Stimulated activated CD4-positive, alpha-beta T cell treated with anti-CD3 and anti-CD28 coated beads, Interleukin-15, amount 100 ng/mL, for 24 hours (primary cell): ENCODE data around the gene ANK2.
"Not testable (repeated sequence)": the region's sequence is repeated elsewhere in the genome, so short reads cannot be mapped to it uniquely, and the experiment has no call there.

Source experiments
- DNase-seq: peaks from one replicate; pipeline ENCODE4 v3.0.0-alpha.2; 2020

ANK2 gene

DNA sequence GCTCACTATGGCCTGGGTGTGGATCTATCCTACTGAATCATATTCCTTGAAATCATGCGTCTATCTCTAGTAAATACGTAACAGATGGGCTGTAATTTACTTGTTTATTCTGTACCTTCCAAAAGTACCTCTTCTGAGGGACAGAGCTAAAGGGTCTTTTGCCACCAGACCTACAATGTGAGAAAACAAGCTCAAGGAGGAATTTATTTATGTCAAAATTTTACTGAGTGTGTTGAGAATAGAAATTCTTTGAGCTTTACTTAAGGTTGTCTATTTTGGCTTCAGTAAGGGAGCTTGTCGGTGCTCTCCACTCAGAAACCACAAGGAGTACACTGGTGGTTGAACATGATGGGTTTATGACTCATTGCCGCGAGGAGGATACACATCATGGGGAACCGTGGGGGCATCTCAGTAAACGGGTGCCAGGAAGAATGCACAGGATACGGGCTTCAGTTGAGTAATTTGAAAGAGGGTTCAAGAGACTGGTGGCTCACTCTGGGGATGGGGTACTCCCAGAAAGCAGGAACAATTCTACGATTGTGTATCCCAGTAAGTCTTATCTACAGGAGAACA lies 3.0 kb downstream of the ANK2 start:
- no peak for DNase-seq

DNA sequence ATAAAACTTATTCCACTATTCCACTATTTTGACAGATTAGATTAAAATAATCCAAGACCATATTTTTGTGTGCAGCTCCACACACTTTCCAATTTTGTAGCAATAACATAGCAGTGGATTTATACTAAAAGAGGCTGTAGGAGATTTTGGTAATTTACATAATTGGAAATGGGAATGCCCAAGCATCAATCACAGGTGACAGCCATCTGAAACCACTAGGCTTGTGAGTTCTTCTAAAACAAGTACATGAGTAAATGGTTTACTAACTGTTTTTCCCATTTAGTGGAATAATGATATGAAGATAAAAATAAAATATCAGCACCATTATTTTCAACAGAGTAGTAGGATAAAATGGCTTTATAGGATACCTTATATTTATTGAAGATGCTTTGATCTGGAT lies 4.4 kb downstream of the ANK2 start:
- no peak for DNase-seq

DNA sequence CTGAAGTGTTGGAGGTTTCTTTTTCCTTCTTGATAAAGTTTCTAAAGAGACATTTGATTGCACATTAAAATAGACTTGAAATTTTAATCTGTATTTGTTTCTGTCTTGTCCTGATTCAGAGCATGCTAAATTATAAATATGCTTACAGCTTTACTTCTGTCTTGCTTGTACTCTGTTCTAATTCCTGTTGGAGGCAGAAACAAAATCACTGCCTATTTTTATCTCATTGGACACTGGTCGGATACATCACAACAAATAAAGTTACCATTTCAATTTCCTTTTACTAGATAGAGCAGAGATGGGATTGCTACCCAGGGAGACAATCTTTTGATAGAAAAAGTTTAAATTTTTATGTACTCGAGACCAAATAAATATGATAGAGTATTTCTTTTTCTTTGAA lies 6.9 kb downstream of the ANK2 start:
- DNase-seq: no peak

DNA sequence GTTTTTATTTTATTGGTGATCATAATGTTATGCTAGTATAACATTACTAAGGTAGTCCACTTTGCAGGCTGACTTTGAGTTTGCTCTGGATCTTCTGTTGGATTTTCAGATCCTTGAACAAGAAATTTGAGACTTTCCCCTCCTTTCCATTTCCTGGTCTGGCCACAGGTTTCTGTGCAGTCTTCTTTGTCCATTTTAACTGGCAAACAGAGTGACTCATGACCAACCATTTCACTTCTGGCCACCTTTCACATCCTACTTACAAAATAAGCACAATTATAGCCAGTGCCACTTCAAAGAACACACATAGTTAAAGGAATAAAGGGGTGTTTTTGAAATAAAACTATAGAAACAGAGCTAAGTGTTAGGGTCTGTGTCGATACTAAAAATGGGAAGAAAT lies 8.4 kb downstream of the ANK2 start:
- no peak for DNase-seq

DNA sequence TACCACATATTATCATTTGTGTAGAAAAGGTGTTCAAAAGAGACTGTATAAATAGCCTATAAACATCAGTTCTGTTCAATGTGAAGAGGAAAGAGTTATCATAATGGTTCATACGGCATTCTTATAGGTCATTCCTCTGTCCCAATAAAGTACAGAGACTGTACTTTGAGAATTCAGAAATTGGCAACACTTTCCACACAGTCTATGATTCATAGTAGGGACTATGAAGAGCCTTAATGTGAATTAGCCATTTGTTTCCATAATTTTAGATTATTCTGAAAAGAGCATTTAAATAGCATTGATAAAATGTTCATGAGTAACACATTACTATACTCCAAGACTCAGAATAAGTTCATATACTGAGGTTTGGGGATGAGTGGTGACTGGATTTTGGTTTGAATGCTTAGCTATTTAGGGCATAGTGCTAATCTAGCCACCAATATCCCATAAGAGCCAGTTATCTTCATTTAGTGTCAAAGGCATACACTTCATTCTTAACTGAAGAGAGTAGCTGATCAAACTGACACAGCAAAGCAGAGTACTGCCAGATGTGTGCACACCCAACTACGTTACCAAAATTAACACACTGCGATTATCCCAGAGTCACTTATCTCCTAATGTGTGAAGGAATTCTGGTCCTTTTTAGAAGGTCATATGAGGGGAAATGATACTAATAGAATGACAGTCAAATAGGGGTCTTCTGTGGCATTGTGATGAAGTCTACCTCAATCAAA lies 10.2 kb downstream of the ANK2 start:
- DNase-seq: no peak

DNA sequence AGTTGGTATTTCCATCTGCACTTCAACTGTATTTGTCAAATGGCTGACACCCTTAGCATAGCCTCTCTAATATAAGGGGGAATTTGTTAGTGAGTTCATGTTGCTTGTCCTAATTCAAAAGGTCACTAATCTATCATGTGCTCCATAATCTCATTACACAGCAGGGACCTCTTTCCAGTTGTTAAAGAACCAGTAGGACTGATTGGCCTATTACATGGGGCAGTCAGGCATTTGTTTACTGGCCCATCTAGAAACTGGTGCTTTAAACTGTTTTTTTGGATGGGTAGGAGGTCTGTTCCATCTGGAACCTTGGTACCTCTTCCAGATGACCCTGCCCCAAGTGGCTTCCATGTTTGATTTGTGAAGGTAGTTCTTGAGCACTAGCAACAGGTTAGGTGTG lies 11.4 kb downstream of the ANK2 start:
- no peak for DNase-seq

DNA sequence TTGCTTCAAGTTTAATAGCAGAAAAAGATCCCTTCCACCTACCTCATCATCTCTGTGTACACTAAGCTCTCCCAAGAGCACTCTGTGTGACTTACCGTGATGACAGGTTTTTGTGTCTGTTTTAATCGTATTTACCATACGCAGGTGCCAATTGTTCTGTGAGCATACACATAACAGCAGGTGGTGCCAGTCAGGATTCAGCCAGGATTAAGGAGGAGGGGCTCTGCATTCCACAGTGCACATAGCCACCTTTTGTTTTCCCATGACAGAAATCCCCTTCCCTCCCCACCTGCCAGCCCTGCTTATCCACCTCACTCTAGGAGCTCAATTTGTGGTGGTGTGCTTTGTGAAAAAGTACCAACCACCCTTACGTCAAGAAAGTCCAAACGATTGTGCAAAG lies 14.8 kb downstream of the ANK2 start:
- DNase-seq: no peak

DNA sequence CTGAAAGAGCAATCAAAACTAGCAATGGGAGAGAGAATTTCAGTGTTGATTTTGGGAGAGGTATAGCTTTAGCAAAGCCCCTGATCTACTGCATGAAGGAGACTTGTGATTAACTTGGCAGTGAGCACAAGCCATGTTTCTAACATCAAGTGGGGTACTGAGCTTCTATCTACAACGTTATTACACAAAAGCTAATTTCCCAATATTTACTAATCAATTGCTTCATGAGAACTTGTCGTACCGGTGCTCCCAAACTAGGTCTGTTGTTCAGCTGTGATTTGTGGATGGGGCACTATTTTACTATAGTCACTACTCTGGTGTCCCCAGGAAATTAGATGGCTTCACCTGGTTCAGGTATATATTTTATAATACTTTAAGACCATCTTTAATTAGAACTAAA lies 16.2 kb downstream of the ANK2 start:
- no peak for DNase-seq

DNA sequence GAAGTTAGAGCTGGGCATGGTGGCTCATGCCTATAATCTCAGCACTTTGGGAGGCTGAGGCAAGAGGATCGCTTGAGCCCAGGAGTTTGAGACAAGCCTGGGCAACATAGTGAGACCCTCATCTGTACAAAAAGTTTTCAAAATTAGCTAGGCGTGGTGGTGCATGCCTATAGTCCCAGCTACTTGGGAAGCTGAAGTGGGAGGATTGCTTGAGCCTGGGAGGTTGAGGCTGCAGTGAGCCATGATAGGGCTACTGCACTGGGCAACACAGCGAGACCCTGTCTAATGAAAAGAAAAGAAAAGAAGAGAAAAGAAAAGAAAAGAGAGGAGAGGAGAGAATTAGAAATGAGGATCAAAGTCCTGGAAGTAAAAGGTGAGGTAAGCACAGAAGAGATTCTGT lies 19.3 kb downstream of the ANK2 start:
- DNase-seq: not testable (repeated sequence)

DNA sequence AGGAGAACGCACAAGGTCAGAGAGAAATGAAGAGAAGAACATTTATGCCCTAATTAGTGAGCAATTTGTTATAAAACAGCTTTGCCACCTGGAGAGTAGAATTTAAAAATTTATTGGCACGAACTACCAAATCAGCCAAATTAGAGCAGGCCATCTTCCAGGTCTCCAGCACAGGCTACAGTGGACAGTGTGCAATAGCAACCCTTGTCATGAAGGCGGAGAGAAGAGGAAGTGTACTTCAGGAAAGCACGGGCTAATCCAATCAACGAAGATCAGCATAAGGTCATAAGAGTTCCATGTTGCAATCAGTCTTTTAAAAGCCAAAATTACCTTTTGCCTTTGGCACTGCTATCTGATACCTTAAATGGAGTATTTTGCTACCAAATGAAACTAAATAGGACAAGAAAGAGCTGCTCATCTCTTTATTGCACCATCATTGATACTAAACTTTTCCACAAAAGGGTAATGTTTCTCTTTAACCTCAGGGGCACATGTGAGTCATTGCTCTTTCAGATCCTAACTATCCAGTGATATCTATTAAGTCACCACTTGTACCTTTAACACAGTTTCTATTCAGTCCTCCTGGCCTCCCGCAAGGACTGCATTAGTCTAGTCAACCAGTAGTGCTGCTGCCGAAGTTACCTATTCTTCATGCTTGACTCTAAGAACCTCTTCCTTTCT lies 19.9 kb downstream of the ANK2 start:
- no peak for DNase-seq

DNA sequence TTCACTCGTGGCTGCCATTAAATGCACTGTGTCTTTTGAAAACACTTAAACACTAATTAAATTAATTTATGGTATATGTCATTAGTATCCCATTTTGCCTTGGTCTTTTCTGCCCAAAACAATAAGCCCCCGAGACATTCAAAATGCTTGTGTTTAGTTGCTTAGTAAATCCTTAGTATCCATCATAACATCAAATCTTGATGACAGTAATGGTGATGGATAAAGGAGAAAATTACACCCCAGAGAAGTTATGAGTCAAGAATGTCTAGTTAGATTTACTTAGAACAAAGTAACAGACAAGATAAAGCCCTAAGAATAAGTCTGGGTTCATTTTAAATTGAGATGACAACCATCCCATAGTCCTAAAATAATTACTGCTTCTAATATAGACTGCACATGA lies 21.3 kb downstream of the ANK2 start:
- DNase-seq: no peak

DNA sequence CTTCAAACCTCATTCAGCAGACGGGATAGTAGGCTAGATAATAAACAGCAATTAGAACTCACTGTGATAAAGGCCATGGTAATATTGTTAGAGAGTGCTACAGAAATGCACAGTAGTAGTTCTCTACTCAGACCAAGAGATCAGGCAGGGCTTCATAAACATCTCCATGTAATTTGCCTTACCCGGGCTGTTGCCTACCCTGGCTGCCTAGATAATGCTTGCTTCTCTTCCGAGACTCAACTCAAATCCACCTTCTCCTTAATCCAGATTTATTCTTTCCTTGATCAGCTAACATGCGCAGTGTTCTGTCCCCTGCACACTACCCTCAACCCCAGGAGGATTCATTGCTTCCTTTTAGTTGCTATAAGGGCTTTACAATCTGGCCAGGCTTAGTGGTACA lies 21.8 kb downstream of the ANK2 start:
- no peak for DNase-seq

DNA sequence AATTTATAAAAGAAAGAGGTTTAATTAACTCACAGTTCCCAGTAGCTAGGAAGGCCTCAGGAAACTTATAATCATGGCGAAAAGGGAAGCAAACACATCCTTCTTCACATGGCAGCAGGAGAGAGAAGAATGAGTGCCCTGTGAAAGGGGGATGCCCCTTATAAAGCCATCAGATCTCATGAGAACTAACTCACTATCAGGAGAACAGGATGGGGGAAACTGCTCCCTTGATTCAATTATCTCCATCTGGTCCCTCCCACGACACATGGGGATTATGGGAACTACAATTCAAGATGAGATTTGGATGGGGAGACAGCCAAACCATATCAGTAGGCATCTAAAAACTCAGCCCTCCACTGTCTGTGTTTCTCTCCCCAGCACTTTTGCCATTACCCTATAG lies 22.4 kb downstream of the ANK2 start:
- DNase-seq: no peak

DNA sequence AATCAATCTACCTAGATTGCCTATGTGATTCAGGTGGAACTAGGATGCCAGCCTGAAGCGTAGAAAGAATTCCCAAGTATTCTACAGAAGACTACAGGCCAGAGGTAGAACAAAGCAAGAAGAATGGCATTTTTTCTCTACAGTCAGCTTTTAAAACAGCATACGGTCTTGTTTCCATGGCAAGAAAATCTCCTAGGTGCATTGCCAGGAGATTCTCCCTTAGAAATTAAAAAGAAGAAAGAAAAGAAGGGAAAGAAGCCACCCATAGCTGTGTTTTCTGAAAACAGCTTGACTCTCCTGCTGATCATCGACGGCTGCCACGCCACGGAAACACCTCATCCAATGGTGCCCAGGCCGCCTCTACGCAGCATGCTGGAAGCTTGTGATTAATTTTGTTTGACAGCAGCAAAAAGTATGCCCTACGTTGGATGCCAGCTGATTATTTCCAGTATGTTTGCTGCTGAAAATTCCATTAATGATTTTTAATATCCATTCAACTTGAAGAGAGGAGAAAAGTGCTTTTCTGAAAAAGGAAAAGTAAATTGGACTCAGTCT lies 24.1 kb downstream of the ANK2 start:
- no peak for DNase-seq

DNA sequence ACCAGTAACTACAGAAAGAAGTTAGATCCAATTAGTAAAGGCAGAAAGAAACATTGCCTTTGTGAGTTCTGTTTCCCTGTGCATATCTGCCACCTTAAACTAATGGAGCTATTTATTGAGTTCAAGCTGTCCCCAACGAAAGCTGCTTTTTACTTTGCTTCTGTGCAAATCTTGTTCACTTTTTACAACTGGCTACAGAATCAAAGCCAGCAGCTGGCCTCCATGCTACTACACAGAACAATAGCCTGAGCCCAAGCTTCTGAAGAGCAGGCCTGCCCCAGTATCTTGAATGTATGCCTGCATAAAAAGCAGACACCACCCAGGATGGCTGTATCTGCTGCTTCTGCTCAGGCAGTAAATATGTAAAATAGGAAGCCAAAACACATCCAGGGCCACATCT lies 28.1 kb downstream of the ANK2 start:
- DNase-seq: no peak

DNA sequence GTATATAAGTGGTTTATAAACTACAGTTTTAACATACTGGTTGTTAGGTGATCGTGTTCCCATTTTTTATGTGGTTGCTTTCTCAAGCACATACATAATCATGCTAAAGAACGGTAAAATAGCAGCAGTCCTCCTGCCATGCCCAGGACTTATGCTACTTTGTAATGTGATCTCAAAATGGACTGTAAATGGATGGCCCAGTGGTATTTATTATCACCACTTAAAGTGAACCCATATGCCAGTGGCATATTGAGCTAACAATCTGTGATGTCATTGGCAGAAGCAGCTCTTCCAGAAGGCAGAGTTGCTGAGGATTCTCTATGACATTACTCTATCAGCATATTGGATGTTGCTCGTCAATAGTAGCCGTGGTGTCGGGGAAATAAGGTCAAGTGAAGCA lies 28.6 kb downstream of the ANK2 start:
- no peak for DNase-seq

DNA sequence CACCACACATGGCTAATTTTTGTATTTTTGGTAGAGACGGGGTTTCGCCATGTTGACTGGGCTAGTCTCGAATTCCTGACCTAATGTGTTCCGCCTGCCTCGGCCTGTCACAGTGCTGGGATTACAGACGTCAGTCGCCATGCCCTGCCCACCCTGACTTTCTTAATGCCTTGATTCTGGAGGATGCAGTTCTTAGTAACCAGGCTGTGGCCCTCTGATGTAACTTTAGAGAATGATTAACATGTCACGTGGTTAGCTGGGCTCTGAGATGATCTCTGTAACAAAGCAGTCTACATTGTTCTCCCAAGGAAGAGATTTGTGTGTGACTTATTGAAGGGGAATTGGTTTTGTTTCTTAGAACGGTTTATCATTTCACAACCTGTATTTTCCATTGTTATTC lies 30.6 kb downstream of the ANK2 start:
- DNase-seq: no peak

DNA sequence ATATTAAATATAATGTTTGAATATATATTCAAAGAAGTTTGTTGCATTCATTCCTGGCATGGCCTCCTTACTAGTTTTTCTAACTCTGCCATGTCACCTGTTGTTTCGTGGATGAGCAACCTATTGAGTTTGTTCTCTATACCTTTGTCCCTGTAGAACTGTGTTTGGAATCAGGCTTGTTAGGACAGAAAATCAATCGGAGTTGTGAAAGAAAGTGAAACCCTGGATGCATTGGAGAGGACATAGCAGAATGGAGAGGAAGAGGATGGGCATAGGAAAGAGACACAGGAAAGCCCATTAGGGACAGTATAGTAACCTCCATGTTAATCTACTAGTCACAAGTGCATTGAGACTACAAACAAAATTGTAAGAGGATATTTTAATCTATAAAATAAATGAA lies 31.2 kb downstream of the ANK2 start:
- no peak for DNase-seq

DNA sequence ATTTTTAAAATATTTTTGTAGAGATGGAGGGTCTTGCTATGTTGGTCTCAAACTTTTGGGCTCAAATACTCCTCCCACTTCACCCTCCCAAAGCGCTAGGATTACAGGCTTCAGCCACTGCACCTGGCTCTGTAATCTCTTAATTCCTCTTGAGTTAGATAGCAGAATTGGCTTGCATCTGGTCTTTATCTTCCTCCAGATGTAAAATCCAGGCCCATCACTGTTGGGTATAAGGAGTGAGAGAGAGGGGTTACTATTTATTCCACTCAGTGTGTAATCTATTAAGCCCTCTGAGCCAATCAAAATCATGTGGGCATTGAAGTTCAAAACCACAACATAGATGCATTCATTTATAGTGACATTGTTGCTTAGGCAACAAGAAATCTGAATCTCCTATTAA lies 33.9 kb downstream of the ANK2 start:
- no peak for DNase-seq

DNA sequence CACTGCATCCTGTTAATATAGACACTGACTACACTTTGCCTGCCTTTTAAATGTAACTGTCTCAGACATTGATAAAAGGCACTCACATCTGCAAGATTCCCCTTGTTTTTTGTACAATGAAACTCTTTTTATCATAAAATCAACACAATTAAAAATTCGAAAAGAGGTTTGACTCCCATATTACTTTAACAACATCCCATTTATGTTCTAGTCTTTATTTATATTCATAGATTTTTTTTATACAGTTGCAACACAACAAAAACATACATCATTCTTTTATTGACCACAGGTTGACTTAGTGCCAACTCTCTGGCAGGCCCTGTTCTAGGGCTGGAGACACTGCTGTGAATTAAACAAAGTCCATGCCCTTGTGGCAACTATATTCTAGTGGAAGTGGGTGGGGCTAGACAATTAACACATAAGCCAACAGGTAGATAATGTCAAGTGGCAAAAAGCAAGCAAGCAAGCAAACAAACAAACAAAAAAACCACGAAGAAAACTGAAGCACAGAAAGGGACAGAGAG lies 36.8 kb downstream of the ANK2 start:
- no peak for DNase-seq

DNA sequence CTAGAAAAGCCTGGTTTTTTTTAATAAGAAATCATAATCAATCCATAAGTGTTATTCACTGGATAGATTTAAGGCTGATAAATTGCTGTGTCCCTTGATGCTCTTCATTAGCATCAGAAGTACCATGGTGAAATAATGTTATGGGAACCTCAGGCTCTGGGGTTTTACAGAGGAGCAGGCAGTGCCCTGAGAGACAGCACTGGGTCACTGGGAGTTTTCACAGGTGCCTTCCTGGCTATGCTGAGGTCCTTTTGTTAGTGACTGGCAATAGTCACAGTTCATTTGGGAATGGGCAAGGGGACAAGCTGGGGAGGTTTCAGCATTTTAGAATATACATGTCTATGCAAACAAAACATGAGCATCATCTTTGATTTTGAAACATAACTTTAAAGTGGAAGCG lies 38.6 kb downstream of the ANK2 start:
- no peak for DNase-seq

DNA sequence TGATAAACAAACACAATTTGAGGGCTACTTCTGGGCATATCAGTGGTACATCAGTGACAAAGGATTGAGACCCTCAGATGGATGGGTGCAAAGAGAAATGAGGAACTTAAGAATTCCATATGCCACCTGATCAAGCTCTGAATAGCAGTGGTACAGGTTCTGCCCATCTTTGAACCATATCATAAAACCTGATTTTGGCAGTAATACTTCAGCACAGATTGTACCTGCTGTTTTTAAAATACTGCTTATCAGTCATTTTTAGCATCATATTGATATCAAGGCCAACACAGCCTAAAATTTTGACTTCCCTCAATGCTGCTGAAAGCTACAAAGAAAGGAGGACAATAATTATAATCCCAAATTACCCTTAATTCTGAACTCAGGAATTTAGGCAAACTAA lies 41.5 kb downstream of the ANK2 start:
- no peak for DNase-seq

DNA sequence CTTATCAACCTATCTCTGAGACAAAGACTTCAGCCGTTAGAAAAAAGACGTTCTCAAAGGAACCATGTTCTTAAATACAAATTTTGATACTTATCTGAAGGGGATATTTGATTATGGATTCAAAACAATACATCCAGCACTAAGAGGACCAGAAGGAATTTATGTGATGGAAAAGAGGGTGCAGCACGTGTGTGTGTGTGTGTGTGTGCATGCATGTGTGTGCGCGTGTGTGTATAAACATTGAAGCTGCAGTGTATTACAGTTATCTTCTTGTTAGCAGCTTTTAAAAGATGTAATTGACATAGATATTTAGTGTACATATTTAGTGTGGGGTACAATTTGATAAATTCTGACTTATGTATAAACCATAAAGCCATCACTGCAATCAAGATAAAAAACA lies 44.9 kb downstream of the ANK2 start:
- DNase-seq: no peak

DNA sequence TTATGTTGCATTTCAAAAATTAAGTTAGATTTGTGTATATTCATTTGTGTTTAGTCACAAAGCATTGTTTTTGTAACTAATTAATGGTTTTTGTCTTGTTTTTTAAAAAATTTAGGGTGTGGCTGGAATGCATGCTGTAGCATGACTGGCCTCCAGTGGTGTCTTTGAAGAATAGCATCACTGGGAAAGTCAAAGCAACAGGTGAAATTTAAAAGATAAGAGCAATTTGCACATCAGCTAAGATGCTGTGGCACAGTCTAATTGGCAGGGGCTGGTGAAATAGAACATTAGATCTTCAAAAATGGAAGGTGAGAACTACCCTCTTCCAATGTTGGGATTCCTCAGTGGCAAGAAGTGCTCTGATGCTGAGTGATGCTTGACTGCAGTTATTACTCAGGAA lies 45.3 kb downstream of the ANK2 start:
- DNase-seq: no peak
